OCI-LY3 (cell line): ENCODE measurements around the gene EMC7.

Experiments used
- EZH2phosphoT487 ChIP-seq: fragments of 200-600 bp; shearing (Covaris generic); IDR thresholded peaks from 2 replicates; pipeline ENCODE4 v1.6.1; 2018; ENCODE audit warnings: antibody characterized with exemption, mixed run types, low read depth
- TF ChIP-seq, protein P1 (sequence below): fragments of 200-600, 300-600 bp; sonication (generic); IDR thresholded peaks from 2 replicates; pipeline ENCODE4 v1.5.1; 2014; ENCODE audit warnings: antibody characterized with exemption, low read length, low read depth

DNA sequence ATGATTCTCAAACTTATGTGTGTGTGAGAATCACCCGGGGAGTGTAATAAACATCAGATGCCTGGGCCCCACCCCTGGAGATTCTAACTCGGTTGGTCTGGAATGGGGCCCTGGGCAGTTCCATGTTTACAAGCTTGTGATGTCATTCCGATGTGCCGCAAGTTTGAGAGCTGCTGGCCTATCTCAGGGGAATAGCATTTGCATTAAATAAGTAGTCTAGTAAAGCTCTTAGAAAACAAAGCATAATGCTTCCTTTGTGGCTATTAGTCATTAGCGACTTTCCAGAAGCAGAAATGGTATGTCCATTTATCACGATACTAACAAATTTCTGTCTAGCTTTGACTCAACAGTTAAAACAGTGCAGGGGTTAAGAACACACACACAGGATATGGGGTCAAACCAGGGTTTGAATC, 21.1 kb upstream of the EMC7 start:
- TF ChIP-seq, protein P1, sequence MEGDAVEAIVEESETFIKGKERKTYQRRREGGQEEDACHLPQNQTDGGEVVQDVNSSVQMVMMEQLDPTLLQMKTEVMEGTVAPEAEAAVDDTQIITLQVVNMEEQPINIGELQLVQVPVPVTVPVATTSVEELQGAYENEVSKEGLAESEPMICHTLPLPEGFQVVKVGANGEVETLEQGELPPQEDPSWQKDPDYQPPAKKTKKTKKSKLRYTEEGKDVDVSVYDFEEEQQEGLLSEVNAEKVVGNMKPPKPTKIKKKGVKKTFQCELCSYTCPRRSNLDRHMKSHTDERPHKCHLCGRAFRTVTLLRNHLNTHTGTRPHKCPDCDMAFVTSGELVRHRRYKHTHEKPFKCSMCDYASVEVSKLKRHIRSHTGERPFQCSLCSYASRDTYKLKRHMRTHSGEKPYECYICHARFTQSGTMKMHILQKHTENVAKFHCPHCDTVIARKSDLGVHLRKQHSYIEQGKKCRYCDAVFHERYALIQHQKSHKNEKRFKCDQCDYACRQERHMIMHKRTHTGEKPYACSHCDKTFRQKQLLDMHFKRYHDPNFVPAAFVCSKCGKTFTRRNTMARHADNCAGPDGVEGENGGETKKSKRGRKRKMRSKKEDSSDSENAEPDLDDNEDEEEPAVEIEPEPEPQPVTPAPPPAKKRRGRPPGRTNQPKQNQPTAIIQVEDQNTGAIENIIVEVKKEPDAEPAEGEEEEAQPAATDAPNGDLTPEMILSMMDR, result no peak
- no peak for TF ChIP-seq EZH2phosphoT487
